Fibroblast of skin of right quadriceps (primary cell): ENCODE measurements around the gene PICALM.

Source experiments
- DNase-seq: peaks from one replicate; pipeline ENCODE4 v3.0.0-alpha.2; 2013

PICALM gene

GRCh38 chr11:86043765-86044503 is 24.9 kb downstream of the PICALM start:
- DNase-seq, result no peak

DNA sequence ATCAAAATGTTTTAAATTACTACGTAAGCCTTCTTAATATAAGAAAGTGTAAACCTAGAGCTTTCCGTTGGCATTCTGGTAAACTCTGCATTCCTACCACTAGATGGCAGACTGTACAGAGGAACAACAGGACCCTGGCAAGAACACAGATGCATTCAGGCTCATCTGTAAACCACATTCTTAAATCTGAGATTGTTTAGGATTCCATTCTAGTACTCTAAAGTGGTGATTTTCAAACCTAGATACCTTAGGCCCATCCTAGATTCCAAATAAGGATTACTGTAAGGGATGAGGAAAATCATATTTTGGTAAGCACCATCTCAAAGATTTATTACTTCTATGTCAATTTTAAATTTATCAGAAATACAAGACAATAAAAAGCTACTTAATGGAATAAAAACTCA is 26.9 kb downstream of the PICALM start:
- peak; percentile 90 for DNase-seq

DNA sequence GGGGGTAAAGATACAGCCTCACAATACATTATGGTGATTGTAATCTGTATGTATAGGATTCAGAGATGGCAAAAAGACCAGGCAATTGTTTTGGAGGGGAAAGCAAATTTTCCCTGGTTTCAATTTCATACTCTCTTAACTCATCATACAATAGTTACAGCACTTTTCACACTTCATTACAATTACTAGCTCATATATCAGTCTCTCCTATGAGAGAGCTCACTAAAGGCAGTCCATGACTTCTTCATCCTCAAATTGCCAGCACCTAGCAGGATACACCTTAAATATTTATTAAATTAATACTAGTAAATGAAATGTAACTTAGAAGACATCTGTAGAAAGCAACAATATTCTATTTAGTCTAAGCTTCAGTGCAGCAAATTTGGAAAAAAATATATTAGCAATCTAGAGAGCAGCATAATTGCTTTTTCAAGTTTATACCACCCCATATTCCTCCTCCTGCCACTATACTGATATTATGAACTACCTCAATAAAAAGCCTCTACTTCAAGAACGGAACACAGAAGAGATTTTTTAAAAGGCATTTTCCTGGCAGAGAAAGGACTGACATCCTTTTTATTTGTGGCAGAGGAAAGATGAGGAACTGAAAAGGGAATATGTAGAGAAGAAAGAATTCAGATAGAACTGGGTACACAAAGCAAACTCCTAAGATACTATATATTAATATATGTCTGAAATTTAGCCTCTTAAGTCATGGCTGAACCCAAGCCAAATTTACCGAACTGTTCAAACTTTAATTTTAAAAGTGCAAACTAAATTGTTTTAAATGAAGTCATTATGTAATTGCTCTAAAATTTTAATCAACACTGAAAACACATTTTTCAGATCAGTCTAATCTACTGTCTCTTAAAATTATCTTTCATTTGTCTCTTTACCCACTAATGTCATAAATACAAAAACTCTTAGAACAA is 27.7 kb downstream of the PICALM start:
- DNase-seq, result no peak

- no peak for DNase-seq
Observed at GRCh38 chr11:86039094-86039493, 29.8 kb downstream of the PICALM start.

DNA sequence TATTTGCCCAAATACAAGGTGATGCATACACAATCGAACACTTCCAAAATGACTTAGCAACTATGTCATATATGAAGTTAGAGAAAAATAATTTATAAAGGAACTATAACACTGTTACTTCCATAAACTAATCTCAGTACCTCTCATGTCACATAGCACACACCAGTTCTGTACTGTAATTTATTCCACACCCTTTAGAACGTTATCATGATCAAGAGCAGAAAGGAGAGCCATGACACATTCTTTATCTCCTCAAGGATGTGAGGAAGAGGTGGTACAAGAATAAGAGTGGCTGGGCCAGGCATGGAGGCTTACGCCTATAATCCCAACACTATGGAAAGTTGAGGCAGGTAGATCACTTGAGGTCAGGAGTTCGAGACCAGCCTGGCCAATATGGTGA is 31.1 kb downstream of the PICALM start:
- no peak for DNase-seq

DNA sequence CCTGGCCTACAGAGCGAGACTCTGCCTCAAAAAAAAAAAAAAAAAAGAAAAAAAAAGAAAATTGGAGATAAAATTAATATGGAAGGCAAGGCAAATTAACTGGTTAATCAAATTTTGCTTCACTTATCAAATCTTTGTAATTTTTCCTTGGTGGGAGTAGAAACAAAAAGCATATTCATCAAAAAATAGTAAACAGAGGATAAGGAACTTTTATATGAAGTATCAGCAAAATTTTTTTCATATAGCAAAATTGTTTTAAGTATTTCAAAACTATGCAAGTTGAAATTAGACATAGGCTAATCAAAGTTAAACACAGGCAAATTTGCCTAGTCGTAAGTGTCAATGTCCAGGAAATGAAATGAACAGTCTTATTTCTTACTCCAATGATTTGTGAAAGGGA is 33.0 kb downstream of the PICALM start:
- DNase-seq, result no peak

- no peak for DNase-seq
Observed at GRCh38 chr11:86035164-86035563, 33.7 kb downstream of the PICALM start.

- no peak for DNase-seq
Observed at GRCh38 chr11:86034710-86035109, 34.2 kb downstream of the PICALM start.

- no peak for DNase-seq
Observed at GRCh38 chr11:86021377-86021776, 47.5 kb downstream of the PICALM start.

GRCh38 chr11:86018249-86018648 is 50.6 kb downstream of the PICALM start:
- DNase-seq, result no peak

DNA sequence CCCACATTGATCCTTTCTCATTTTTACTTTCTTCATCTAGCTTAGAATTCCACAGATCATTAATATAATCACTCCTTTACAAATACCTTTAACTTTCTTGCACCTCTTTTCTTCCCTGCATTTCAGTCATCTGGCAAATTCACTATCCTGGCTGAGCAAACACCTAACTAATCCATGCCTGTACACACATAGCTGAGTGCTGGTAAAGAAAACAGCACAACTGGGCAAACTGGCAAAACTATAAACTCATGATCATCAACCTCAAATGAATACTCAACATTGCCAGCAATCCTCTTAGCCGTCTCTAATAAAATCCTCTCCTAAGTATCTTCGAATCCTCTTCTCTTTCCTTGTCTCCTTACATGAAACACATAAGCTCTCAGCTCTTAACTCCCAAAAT is 52.4 kb downstream of the PICALM start:
- no peak for DNase-seq

GRCh38 chr11:86015699-86016098 is 53.2 kb downstream of the PICALM start:
- DNase-seq, result no peak

DNA sequence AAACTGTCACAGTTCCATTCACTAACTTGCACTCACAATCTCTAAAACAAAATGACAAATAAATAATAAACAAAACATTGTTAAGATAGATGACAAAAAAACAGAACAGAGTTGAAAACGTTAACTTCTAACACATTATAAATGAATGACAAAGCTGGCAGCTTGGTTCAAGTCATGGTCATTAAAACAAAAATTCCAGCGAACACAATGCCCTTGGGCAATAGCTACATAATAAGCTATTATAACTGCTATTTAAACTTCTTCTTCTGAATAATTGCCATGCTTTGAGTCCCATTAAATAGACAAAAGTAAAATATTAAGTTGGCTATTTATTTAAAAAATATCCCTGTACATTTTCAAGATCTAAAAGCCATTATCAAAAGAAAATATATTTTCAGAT is 54.7 kb downstream of the PICALM start:
- no peak for DNase-seq

GRCh38 chr11:86013713-86014112 is 55.2 kb downstream of the PICALM start:
- DNase-seq, result no peak

DNA sequence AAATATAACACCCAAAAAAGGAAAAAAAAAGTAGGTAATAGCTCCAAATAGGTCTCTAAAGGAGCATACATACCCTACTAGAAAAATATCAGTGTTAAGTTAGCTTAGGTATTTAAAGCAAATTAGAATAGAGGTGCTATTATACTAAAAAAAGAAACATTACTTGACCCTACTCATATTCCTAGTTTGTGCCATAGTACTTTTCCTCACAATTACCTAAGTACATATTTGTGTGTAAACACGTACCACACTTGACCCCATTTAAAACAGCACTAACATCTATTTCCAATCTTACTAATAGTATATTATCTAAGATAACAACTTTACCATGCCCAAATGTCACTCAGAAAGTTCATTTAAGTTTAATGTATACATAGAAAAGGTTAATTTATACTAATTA is 57.7 kb downstream of the PICALM start:
- no peak for DNase-seq

DNA sequence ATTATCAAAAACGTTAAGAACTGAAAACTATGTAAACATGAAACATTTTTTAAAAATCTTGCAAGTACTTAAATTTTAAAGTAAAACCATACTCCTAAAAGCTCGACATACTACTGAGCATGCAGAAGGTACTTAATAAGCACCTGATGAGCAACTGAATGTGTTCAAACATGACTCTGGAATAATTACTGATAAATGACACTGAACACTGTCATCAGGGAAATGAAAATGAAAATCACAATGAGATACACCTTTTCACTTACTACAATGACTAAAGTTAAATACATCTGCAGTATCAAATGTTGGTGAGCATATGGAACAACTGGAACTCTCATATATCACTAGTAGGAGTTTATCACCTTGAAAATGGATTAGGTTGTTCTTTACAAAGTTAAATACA is 65.2 kb downstream of the PICALM start:
- no peak for DNase-seq

DNA sequence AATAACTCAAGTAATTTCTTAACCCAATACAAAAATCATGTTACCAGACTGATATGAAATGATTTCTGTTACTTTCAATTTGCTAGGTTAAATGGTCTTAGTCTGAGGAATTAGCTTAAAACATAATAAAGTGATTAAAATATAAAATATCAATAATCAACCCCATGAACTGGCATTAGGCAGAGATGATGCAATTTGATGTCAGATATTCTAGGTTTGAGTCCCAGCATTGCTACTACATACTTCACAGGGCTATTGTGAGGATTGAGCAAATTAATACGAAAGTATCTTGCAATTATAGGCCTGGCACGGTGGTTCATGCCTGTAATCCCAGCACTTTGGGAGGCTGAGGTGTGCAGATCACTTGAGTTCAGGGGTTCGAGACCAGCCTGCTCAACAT is 66.5 kb downstream of the PICALM start:
- no peak for DNase-seq

DNA sequence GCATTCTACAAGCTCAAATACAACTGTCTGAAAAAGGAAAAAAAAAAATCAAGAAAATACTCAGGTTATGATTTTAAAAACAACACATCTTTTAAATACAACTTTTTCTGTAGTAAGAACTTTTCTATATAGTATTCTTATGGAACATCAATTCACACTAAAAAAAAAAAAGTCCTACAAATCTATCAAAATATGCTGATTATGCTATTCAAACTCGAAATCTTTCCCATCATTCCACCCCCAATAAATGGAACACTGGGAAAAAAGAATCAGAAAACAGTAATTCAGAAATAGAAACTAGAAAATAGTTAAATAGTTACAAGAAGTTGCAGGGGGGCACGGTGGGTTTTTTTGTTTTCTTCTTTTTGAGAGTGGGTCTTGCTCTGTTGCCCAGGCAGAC is 77.4 kb downstream of the PICALM start:
- no peak for DNase-seq

- no peak for DNase-seq
Observed at GRCh38 chr11:85989746-85990145, 79.1 kb downstream of the PICALM start.

DNA sequence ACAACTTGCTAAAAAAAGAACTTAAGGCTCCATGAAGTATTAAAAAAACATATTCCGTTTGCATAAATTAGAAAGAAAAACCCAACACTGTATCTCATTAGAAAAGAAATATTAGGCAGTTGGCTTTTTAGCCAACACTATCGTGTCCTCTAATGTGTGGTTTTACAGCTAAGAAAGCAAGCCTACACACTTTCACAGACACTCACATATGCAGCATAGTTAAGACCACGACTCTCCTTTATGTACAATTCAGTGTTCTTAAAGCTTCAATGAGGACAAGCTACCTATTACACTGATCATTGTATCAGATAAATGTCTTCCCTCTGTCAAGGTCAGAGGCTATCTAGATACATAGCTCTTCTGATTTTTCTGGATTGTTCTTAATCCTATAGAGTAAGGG is 80.1 kb downstream of the PICALM start:
- no peak for DNase-seq

DNA sequence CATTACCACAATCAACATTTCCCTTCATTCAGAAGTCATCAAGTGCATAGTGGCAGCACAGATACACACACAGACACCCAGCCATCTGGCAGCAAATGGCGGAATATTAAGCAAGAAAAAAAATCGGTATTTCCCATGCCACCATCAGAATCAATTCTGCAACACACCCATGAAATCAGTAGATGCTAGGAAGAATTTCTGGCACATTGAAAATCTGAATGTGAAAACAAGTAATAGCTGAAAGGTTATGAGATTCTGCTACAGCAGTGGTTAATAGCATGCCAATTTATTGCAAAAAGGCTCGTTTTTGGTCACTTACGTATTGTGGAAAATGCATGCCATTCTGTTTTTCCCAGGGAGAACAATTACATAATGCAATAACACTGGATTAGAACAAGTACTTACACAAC is 91.1 kb downstream of the PICALM start:
- DNase-seq, result no peak

DNA sequence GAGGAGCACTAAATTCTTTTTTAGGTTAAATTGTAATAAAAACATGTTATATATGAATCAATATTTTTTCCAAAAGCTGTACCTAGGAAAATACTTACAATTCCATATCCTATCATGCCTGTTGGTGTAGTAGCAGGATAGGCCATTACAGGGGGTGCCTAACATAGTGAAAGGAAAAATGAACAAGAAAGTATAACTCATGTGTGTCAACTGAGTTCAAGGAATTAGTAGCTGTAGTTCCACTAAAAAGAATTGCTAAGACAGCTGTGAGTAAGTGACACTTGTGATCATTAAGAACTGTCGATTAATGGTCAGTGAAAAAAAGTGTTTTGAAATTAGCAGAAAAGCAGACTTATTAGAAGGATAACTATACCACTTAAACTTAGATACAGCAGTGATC is 92.4 kb downstream of the PICALM start:
- no peak for DNase-seq

GRCh38 chr11:85974122-85974521 is 94.8 kb downstream of the PICALM start:
- DNase-seq, result no peak

DNA sequence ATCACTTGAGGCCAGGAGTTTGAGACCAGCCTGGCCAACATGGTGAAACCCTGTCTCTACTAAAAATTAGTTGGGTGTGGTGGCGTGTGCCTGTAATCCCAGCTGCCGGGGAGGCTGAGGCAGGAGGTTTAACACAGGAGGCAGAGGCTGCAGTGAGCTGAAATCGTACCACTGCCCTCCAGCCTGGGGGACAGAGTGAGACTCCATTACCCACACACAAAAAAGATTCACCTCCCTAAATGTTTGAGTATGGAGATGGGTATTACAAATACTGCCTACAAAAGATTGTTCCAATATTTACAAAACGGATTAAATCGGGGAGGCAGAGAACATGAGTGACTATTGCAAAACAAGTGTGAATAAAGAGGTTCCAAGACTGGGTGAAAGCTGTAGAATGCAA is 98.3 kb downstream of the PICALM start:
- no peak for DNase-seq
